Endodermal cell (in vitro differentiated cells): ENCODE data around the gene SHBG. TPM values are rescaled to one million over a fixed set of nuclear protein-coding genes. Genes with fewer than 3 reads are reported as not detected.

Source experiments
- DNase-seq: peaks from one replicate; pipeline ENCODE4 v3.0.0-alpha.2; 2017
- H3K27ac ChIP-seq: 2 replicates; pipeline ENCODE4 v1.5.1; 2013; ENCODE audit warnings: mild to moderate bottlenecking, low read depth, low read length, moderate library complexity
- H3K27me3 ChIP-seq: 2 replicates; pipeline ENCODE4 v1.6.1; 2013; ENCODE audit warnings: mild to moderate bottlenecking, low read length, moderate library complexity; ENCODE audit not compliant: insufficient read depth, control insufficient read depth, poor library complexity, severe bottlenecking
- H3K36me3 ChIP-seq: 2 replicates; pipeline ENCODE4 v1.7.0; 2013; ENCODE audit warnings: mild to moderate bottlenecking, low read length, moderate library complexity; ENCODE audit not compliant: control insufficient read depth, insufficient read depth
- H3K4me1 ChIP-seq: one replicate; pipeline ENCODE4 v1.7.0; 2013; ENCODE audit warnings: low read length; ENCODE audit not compliant: control insufficient read depth, insufficient read depth
- H3K4me3 ChIP-seq: 2 replicates; pipeline ENCODE4 v1.5.1; 2013; ENCODE audit warnings: mild to moderate bottlenecking, low read length, moderate library complexity
- H3K9ac ChIP-seq: 2 replicates; pipeline ENCODE4 v1.6.1; 2013; ENCODE audit warnings: mild to moderate bottlenecking, low read length, moderate library complexity; ENCODE audit not compliant: poor library complexity, severe bottlenecking; ENCODE audit errors: extremely low read depth
- H3K9me3 ChIP-seq: 2 replicates; pipeline ENCODE4 v1.6.1; 2013; ENCODE audit warnings: mild to moderate bottlenecking, low read length, moderate library complexity; ENCODE audit not compliant: control insufficient read depth
- H3K27ac Mint-ChIP-seq: 2 replicates; pipeline ENCODE4 v1.8.0; 2020; ENCODE audit warnings: mixed read lengths
- H3K27me3 Mint-ChIP-seq: 2 replicates; pipeline ENCODE4 v1.8.0; 2021; ENCODE audit warnings: mild to moderate bottlenecking, mixed read lengths; ENCODE audit not compliant: insufficient read depth
- H3K36me3 Mint-ChIP-seq: 2 replicates; pipeline ENCODE4 v1.8.0; 2020; ENCODE audit warnings: low read depth, mixed read lengths
- H3K4me1 Mint-ChIP-seq: 2 replicates; pipeline ENCODE4 v1.8.0; 2020; ENCODE audit warnings: mixed read lengths
- H3K4me3 Mint-ChIP-seq: 2 replicates; pipeline ENCODE4 v1.8.0; 2020; ENCODE audit warnings: mild to moderate bottlenecking, moderate library complexity, mixed read lengths
- H3K9me3 Mint-ChIP-seq: 2 replicates; pipeline ENCODE4 v1.8.0; 2020; ENCODE audit warnings: mild to moderate bottlenecking, mixed read lengths
- WGBS, 2 experiments: methylation state at CpG; one replicate each; pipeline versions ENCODE4 v1.1.5 to v1.1.7; 2013; ENCODE audit warnings: missing lambda C conversion rate in 2 of 2, mixed read lengths in 1 of 2; ENCODE audit not compliant: insufficient coverage in 1 of 2, insufficient read length in 1 of 2; 5-methylcytosine and 5-hydroxymethylcytosine counted together
- total RNA-seq, 2 donors: library from RNA; stranded (reverse); fragmentation: NEBNext Ultra II Directional in 1 of 2; extraction: Animal tissue kit (Norgen Biotek cat#: 25700) in 1 of 2; gene quantifications; 2 replicates in 1 of 2; 3 replicates in 1 of 2; pipeline ENCODE4 v1.2.1, GENCODE V29; 2021
- TF ChIP-seq, protein P1 (sequence below): fragments of 200-600 bp; sonication (generic); conservative IDR thresholded peaks from 2 replicates; pipeline ENCODE4 v1.5.0; 2021; ENCODE audit warnings: antibody characterized with exemption, mild to moderate bottlenecking

SHBG gene
- total RNA-seq, 2 donors from 2014 or later = 0.77 to 1.9 TPM

DNA sequence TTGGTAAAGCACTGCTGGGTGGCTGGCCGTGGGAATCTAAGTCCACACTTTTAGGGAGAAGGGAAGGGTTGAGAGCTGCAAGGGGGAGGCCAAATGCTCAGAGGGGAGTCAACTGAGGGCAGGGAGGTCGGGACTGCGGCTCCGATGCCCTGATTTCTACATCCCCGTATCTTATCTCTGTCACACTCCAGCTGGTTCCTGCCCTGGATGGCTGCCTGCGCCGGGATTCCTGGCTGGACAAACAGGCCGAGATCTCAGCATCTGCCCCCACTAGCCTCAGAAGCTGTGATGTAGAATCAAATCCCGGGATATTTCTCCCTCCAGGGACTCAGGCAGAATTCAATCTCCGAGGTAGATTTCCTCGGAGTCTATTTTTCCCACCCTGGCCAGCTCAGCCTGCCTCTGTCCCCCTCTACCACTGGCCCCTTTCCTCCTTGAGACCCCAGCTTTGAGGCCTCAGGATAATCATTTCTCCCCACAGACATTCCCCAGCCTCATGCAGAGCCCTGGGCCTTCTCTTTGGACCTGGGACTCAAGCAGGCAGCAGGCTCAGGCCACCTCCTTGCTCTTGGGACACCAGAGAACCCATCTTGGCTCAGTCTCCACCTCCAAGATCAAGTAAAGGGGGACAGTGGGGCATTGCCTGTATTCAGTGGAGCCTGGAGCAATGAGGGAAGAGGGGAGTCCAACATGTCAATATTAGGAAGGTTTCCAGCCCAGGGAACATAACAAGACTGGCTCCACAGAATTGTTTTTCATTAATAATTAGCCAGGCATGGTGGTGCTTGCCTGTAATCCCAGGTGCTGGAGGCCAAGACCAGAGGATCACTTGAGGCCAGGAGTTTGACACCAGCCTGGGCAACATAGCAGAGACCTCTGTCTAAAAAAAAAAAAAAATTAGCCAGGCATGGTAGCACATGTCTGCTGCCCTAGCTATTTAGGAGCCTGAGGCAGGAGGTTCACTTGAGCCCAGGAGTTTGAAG, 1.8 kb downstream of the SHBG start:
- no peak overlapping the region for H3K4me3 ChIP-seq
- no peak overlapping the region for H3K27ac ChIP-seq
- Mint-ChIP-seq H3K4me3 (no peak overlapping the region), H3K27me3 (no peaks in the 10 kb centered on the region), H3K9me3 (no peaks in the 10 kb centered on the region), H3K27ac (peak overlapping the region; percentile 13), H3K36me3 (peaks cover 2% of the 10 kb centered on the region), H3K4me1 (peaks cover 13% of the 10 kb centered on the region)
- no peaks in the 10 kb centered on the region for H3K36me3 ChIP-seq
- peaks cover 7% of the 10 kb centered on the region for H3K4me1 ChIP-seq
- TF ChIP-seq, protein P1, sequence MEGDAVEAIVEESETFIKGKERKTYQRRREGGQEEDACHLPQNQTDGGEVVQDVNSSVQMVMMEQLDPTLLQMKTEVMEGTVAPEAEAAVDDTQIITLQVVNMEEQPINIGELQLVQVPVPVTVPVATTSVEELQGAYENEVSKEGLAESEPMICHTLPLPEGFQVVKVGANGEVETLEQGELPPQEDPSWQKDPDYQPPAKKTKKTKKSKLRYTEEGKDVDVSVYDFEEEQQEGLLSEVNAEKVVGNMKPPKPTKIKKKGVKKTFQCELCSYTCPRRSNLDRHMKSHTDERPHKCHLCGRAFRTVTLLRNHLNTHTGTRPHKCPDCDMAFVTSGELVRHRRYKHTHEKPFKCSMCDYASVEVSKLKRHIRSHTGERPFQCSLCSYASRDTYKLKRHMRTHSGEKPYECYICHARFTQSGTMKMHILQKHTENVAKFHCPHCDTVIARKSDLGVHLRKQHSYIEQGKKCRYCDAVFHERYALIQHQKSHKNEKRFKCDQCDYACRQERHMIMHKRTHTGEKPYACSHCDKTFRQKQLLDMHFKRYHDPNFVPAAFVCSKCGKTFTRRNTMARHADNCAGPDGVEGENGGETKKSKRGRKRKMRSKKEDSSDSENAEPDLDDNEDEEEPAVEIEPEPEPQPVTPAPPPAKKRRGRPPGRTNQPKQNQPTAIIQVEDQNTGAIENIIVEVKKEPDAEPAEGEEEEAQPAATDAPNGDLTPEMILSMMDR = no peak
- no peaks in the 10 kb centered on the region for H3K9me3 ChIP-seq
- no peaks in the 10 kb centered on the region for H3K27me3 ChIP-seq
- WGBS, 2 experiments = 89 to 92% methylated on average over 9 to 11 of the region's 11 CpGs
- no peak for DNase-seq
- no peak overlapping the region for H3K9ac ChIP-seq

GRCh38 chr17:7632492-7632894, 2.6 kb downstream of the SHBG start:
- Mint-ChIP-seq H3K4me1 (peaks cover 11% of the 10 kb centered on the region), H3K36me3 (no peaks in the 10 kb centered on the region), H3K4me3 (no peak overlapping the region), H3K27ac (no peak overlapping the region), H3K27me3 (no peaks in the 10 kb centered on the region), H3K9me3 (no peaks in the 10 kb centered on the region)
- peak; percentile 88 for DNase-seq
- Histone ChIP-seq H3K27me3 (no peaks in the 10 kb centered on the region), H3K4me3 (no peak overlapping the region), H3K9me3 (no peaks in the 10 kb centered on the region), H3K9ac (no peak overlapping the region), H3K27ac (no peak overlapping the region), H3K4me1 (peaks cover 5% of the 10 kb centered on the region), H3K36me3 (no peaks in the 10 kb centered on the region)
- 60 to 78% methylated on average over 1 to 6 of the region's 6 CpGs for WGBS, 2 experiments
- TF ChIP-seq, protein P1 = peak; percentile 87

GRCh38 chr17:7633093-7633492, 3.2 kb downstream of the SHBG start:
- H3K9me3 ChIP-seq = no peaks in the 10 kb centered on the region
- no peak overlapping the region for H3K27ac ChIP-seq
- H3K4me3 ChIP-seq = no peak overlapping the region
- peaks cover 11% of the 10 kb centered on the region for H3K4me1 Mint-ChIP-seq
- H3K27me3 ChIP-seq = no peaks in the 10 kb centered on the region
- H3K36me3 Mint-ChIP-seq = no peaks in the 10 kb centered on the region
- 82% methylated on average over 2 of the region's 2 CpGs; no CpG with 5 or more reads in 1 of the 2 experiments for WGBS, 2 experiments
- no peaks in the 10 kb centered on the region for H3K9me3 Mint-ChIP-seq
- DNase-seq = peak; percentile 69
- no peaks in the 10 kb centered on the region for H3K36me3 ChIP-seq
- H3K4me3 Mint-ChIP-seq = no peak overlapping the region
- H3K27me3 Mint-ChIP-seq = no peaks in the 10 kb centered on the region
- H3K9ac ChIP-seq = no peak overlapping the region
- TF ChIP-seq, protein P1 = no peak
- H3K27ac Mint-ChIP-seq = no peak overlapping the region
- peaks cover 5% of the 10 kb centered on the region for H3K4me1 ChIP-seq
